HEK293 (cell line): ENCODE measurements around the gene CACNB2.

ENCODE experiments used
- CTCF ChIP-seq: fragments of 450-650 bp; formaldehyde crosslinking; IDR thresholded peaks from 2 replicates; pipeline ENCODE4 v1.5.1; 2016; ENCODE audit warnings: missing biosample characterization, missing genetic modification characterization
- KLF10 ChIP-seq: fragments of 450-650 bp; IDR thresholded peaks from 2 replicates; pipeline ENCODE4 v1.5.1; 2018; ENCODE audit warnings: missing biosample characterization, mild to moderate bottlenecking, missing genetic modification characterization
- PRDM10 ChIP-seq: fragments of 450-650 bp; formaldehyde crosslinking; IDR thresholded peaks from 2 replicates; pipeline ENCODE4 v1.5.1; 2016; ENCODE audit warnings: missing biosample characterization, missing genetic modification characterization
- ZBTB49 ChIP-seq: fragments of 450-650 bp; formaldehyde crosslinking; IDR thresholded peaks from 2 replicates; pipeline ENCODE4 v1.5.1; 2016; ENCODE audit warnings: missing biosample characterization, missing genetic modification characterization, low read depth
- ZFP3 ChIP-seq: fragments of 450-650 bp; formaldehyde crosslinking; IDR thresholded peaks from 2 replicates; pipeline ENCODE4 v1.5.1; 2016; ENCODE audit warnings: low read depth, missing biosample characterization, missing genetic modification characterization
- ZNF239 ChIP-seq: fragments of 450-650 bp; formaldehyde crosslinking; IDR thresholded peaks from 2 replicates; pipeline ENCODE4 v1.5.1; 2016; ENCODE audit warnings: missing biosample characterization, missing genetic modification characterization
- ZNF24 ChIP-seq: fragments of 450-650 bp; formaldehyde crosslinking; IDR thresholded peaks from 2 replicates; pipeline ENCODE4 v1.5.1; 2016; ENCODE audit warnings: missing biosample characterization, missing genetic modification characterization
- ZNF324 ChIP-seq: fragments of 450-650 bp; formaldehyde crosslinking; IDR thresholded peaks from 2 replicates; pipeline ENCODE4 v1.5.1; 2016; ENCODE audit warnings: missing biosample characterization, missing genetic modification characterization
- ZNF571 ChIP-seq: fragments of 450-650 bp; formaldehyde crosslinking; IDR thresholded peaks from 2 replicates; pipeline ENCODE4 v1.5.0; 2017; ENCODE audit warnings: missing biosample characterization, missing genetic modification characterization
- ZNF624 ChIP-seq: fragments of 450-650 bp; formaldehyde crosslinking; IDR thresholded peaks from 2 replicates; pipeline ENCODE4 v1.5.1; 2017; ENCODE audit warnings: missing biosample characterization, missing genetic modification characterization
- ZNF768 ChIP-seq: fragments of 450-650 bp; formaldehyde crosslinking; IDR thresholded peaks from 2 replicates; pipeline ENCODE4 v1.5.1; 2018; ENCODE audit warnings: missing biosample characterization, mild to moderate bottlenecking, missing genetic modification characterization

GRCh38 chr10:18159557-18159956 is 19.3 kb downstream of the CACNB2 start:
- TF ChIP-seq CTCF: no peak
- TF ChIP-seq ZNF239 (tag by site-specific recombination): no peak
- no peak for TF ChIP-seq KLF10
- TF ChIP-seq ZNF624 (tag by site-specific recombination): no peak
- no peak for TF ChIP-seq ZNF768 (tag by site-specific recombination)
- no peak for TF ChIP-seq PRDM10 (tag by site-specific recombination)
- no peak for TF ChIP-seq ZNF324 (tag by site-specific recombination)
- TF ChIP-seq ZNF24 (tag by site-specific recombination): no peak
- no peak for TF ChIP-seq ZFP3
- TF ChIP-seq ZNF571: no peak
- TF ChIP-seq ZBTB49 (tag by site-specific recombination): no peak
